ENCODE measurements around the gene TRUB2.

The TRUB2 gene, protein sequence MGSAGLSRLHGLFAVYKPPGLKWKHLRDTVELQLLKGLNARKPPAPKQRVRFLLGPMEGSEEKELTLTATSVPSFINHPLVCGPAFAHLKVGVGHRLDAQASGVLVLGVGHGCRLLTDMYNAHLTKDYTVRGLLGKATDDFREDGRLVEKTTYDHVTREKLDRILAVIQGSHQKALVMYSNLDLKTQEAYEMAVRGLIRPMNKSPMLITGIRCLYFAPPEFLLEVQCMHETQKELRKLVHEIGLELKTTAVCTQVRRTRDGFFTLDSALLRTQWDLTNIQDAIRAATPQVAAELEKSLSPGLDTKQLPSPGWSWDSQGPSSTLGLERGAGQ

GRCh38 chr9:128322404-128323211 lies at the start of gene TRUB2, which contains the start of gene COQ4:
TRUB2 (minus strand) TSS chr9:128322447; CDS start chr9:128322408, 39 bp downstream.
COQ4 (plus strand) TSS chr9:128322839; CDS start chr9:128322859, 20 bp downstream.
- DNase-seq: peak; percentile 55

DNA sequence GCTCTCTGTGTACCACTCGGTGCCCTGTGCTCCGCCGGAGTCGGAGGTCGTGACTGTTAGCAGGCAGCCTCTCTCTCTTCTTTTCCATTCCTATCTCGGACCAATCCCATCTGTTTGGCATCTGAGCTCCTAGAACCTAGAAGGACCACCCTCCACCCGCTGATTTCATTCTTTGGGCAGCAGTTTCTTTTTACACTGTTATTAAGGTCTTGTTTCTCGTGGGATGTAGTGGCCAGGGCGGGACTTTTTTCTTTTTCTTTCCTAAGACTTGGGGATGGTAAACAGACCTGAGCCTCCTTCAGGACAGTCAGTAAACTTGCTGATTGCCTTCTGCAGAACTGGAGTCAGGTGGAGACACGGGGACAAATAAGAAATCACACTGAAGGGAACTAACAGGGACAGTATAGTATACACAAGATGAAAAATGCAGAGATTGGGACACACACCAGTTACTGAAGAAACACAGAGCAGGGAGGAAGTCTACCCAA lies 49.4 kb upstream of the TRUB2 start:
- DNase-seq: no peak

- peak; percentile 54 for DNase-seq
Observed at GRCh38 chr9:128370752-128371629, 48.7 kb upstream of the TRUB2 start, which contains the start of gene URM1. URM1 (plus strand) TSS chr9:128371374; CDS start chr9:128371381, 7 bp downstream.

GRCh38 chr9:128370367-128370751 lies 48.1 kb upstream of the TRUB2 start:
- no peak for DNase-seq

DNA sequence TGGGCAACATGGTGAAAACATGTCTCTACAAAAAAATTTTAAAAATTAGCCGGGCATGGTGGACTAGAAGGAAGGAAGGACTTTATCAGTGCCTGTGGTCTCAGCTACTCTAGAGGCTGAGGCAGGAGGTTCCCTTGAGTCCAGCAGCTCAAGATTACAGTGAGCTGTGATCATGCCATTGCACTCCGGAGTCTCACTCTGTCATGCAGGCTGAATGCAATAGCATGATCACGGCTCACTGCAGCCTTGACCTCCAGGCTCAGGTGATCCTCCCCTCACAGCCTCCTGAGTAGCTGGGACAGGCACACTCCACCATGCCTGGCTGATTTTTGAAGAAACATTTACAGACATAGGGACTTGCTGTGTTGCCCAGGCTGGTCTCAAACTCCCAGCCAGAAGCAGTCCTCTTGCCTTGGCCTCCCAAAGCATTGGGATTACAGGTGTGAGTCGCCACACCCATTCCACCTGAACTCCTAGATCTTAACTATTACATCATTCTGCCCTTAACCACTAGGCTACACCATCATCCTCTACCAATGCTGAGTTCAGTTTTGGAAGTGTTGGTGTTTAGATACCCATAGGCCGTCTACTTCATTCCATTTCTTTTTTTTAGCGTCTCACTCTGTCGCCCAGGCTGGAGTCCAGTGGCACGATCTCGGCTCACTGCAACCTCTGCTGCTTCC lies 46.9 kb upstream of the TRUB2 start:
- DNase-seq: no peak

- no peak for DNase-seq
Observed at GRCh38 chr9:128365525-128365924, 43.3 kb upstream of the TRUB2 start.

DNA sequence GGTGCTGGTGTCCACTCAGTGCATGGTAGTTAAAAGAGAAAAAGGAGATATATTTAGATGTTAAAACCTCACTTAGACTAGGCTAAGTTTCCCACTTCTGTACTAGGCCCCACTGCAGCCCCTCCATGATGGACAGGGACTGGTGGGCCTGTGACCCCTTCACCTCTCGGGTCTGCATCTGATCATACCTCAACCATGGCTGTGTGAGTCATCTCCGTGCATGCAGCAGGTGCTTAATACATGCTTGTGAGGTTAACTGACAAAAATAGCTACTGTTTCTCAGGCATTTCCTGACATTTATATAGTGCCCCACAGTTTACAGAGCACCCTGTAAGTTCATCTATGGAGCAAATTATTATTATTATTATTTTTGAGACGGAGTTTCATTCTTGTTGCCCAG lies 40.5 kb upstream of the TRUB2 start:
- no peak for DNase-seq

- DNase-seq: peak; percentile 19
Observed at GRCh38 chr9:128361986-128362646, 39.9 kb upstream of the TRUB2 start.

GRCh38 chr9:128361296-128361985 lies 39.2 kb upstream of the TRUB2 start:
- no peak for DNase-seq

- no peak for DNase-seq
Observed at GRCh38 chr9:128360826-128361225, 38.6 kb upstream of the TRUB2 start.

DNA sequence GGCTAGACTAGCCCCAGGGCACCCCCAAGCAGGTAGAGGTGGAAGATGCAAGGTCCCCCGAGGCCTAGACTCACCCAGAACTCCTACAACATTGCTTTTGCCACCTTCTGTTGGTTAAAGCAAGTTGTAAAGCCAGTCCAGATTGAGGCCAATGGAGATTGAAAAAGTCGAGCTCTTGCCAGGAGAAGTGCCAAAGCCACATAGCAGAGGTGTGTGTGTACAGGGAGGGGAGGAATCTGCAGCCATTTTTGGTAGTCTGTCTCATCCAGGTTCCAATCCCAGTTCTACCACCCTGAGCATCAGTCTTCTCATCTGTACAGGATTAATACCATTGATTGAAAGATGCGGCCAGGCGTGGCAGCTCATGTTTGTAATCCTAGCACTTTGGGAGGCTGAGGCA lies 36.6 kb upstream of the TRUB2 start:
- DNase-seq: no peak

GRCh38 chr9:128358090-128358489 lies 35.8 kb upstream of the TRUB2 start:
- DNase-seq: no peak

- no peak for DNase-seq
Observed at GRCh38 chr9:128355451-128355850, 33.2 kb upstream of the TRUB2 start.

DNA sequence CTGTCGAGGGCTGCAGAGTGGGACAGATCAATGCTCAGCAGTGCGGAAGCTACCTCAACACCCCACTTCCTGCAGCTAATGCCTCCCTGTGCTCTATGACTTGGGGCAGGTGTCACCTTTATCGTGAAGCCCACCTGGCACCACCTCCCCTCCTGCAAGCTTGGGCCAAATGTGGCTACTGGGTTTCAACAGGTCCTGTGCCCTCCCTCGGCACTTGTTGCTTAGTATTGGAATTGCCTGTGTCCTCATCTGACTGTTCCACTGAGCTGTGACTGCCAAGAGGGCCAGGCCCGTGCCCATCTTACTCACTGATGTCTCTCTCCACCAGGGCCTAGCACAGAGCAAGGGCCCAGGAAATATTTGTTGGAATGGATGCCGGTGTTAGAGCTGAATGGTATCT lies 27.5 kb upstream of the TRUB2 start:
- DNase-seq: no peak

DNA sequence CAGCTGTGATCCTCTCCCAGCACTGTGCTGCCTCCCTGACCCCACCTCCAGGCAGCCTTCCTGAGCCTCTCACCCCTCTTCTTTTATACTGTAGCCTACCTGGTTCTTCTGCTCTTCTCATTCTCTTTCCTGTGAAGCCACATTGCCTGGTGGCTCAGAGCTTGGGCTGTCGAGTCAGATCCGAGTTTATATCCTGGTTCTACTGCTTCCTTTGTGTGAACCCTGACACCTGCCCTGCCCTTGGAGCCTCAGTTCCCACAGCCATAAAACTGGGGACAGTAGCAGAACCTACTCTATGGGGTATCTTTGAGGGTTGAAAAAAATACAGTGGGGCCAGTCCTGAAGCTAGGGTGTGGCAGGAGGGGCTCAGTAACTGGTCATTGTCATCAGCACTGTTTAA lies 26.9 kb upstream of the TRUB2 start:
- no peak for DNase-seq

GRCh38 chr9:128344931-128345605 lies 22.8 kb upstream of the TRUB2 start:
- DNase-seq: no peak

DNA sequence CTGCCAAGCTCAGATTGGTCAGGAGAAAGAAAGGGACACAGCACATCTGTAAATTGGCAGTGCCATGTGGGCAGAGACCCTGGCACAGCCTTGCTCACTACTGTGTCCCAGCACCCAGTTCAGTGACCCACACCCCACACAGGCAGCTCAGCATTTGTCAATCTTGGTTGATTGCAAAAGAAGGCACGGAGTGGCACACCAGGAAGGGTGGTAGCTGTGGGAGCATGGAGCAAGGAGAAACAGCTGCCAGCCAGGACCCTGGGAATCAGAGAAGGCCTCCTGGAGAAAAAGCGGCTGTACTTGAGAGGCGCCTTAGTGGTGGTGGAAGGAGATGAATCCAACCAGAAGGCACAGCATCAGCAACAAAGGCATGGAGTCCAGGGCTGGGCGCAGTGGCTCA lies 21.6 kb upstream of the TRUB2 start:
- DNase-seq: no peak

- DNase-seq: no peak
Observed at GRCh38 chr9:128342971-128343680, 20.9 kb upstream of the TRUB2 start.

DNA sequence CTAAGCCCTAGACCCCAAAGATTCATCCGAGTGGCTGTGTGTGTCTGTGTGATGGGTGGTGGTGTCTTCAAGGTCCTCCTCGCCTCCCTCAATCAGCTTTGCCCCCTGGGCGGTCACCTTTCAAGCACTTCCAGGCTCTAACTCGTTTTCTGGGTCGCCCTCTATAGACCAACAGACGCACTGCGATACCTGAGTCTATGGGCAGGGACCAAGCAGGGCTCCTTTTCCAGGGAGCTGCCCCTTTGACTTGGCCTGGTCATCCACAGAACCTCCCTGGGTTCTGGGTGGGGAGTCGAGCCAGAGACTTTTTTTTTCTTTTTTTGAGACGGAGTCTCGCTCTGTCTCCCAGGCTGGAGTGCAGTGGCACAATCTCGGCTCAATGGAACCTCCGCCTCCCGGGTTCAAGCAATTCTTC lies 19.2 kb upstream of the TRUB2 start:
- no peak for DNase-seq

All from NCI-H187 treated with DMSO at 0.1 percent for 48 hours (cell line).